Left forelimb (tissue), 1 donor: Measurements from ENCODE around the gene BMPER.

Source experiments
- DNase-seq: peaks from one replicate; pipeline ENCODE4 v3.0.0-alpha.2; 2018; ENCODE audit warnings: low spot score

The BMPER gene

DNA sequence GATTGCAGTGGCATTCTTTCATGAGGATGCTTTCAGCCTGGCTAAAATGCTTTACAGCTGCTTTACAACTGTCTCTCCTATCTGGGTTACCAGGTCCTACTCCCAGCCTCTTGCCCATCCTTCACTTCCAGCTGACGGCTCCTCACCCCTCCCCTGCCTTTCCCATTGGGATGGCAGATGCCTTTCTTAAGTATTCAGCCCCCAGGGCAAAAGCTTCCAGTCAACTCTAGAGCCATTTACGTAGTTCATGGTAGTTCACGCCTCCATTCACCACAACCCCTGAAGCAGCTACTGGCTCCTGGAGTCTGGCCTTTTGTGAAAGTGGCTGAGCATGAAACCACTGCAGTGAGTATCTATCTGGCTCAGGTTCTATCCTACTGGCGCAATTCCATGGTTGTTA is 17.2 kb upstream of the BMPER start:
- DNase-seq: no peak

DNA sequence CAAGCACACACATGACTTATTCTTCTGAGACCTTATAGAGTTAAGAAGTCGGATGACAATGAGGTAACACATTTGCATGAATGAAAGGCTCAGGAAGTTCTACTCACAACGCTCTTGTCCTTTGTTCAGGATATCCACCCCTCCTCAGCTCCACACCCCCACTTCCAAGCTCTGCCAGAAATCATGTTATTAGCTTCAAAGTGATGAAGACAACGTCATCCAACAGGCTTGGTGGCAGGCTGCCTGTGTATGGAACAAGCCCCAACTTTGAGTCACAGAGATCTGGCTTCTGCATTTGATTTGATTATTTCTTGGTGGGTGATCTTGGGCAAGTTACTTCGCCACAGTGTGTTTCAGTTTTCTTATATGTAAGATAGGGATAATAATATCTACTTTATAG is 12.4 kb upstream of the BMPER start:
- no peak for DNase-seq

DNA sequence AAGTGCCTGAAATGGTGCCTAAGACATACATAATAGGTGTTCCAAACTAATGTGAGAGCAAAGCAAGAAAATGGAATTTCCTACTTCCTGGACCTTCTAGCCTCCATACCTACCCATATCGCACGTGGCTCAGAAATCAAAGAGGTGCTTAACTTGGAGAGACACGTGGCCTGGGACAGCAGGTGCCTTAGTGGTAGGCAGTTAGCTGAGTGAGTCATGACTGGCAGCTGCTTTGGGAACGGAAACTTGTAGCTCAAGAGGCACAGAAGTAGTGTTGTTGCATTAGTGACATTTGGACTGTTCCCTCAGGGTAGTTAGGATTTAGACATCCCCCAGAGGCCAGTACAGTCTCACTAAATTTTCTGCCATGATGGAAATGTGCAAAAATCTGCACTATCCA is 12.0 kb upstream of the BMPER start:
- no peak for DNase-seq

DNA sequence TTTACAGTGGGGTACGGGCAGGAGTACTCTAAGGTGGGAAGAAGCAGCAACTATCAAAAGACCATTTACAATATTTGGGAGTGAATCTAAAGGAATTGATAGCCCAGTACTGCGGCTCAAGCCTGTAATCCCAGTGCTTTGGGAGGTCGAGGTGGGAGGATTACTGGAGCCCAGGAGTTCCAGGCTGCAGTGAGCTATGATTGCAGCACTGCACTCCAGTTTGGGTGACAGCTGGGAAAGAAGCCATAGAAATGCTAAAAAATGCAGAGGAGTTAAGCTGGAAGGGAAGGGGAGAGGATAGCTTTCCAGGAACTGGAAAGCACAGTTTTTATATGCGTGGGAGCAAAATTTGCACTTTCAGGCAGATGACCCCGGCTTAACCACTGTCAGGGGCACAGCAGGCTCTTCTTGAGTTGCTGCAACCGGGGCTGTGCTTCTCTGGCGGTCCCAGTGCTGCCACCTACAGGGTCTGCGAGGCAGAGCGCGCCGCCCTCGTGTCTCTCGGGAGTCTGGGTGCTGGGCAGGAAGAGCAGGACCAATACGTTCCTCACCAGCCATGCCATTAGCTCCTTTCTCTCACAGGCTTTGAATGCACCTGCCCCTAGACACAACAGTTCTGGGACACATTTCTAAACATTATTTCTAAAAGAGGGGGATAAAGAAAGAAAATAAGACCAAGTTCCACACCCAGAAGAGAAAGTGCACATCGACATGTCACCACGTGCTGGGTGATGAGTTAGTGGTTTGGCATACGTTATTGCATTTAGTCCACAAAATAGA is 10.1 kb upstream of the BMPER start:
- DNase-seq: peak; percentile 81

DNA sequence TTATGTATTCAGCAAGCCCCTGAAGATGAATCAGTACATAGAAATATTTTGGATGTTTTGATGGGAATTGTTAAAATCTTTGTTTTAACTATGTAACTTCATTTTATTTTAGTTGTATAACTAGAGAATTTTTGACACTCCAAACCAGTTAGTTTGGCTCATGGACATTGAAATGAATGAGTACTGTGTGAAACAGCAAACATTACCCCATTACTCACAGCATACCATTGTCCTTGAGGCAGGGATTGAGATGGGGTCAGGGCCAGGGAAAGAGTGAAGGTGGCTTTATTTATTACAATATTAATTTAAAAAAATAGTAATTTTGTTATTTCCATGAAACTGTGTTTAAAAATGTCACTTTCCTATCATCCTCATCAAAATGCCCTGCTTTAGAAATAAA is 4.8 kb upstream of the BMPER start:
- no peak for DNase-seq

DNA sequence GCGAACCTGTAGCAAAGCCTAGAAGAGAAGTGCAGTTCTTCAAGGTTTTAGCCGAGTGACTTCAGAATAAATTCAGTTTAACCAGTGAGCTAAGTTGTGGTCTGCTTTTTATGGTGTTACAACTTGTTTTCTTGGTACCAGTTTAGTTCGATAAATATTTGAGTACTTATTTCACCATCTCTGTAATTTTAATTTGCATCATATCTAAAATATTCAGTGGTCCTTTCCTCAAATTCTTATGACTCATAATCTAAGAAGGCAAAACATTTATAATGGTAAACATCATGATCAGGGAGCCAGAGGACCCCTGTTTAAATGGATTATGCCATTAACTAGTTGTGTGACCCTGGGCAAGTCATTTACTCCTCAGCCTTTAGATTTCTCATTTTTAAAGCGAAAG is 4.1 kb upstream of the BMPER start:
- DNase-seq: no peak

DNA sequence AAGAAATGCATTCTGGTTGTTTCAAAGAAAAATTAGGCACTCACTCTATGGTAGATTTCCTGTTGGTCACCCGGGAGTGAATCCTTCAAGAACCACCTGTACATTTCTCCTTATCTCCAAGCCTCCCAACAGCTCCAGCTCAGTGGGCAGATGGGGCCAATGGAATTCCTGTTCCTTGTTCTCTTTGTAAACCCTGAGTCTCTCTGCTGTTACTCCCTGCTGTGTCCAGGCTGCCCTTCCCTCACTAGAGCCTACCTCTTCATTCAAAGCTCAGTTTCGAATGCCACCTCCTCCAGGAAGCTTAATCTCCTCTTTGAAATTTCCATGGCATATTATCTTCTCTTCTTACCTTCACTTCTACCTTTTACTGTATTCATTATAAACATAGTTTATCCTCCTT is 3.5 kb upstream of the BMPER start:
- no peak for DNase-seq

DNA sequence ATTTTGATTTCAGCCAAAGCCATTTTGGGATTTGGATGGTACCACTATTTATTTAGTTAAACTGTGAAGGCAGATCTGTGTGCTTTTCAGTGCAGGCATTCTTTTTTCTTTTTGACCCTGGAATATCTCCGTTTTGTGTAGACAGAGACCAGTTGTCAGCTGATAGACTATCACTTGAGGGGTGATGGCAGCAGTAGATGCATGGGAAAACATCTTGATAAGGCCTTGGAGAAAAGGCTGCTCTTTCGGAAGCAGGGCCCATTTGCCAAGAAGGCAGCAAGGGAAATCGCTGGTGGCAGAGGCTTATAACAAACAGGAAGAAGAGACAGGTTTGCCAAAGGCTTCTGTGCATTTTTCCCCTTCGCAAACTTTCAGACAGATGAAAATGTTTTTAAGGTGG is 2.6 kb upstream of the BMPER start:
- no peak for DNase-seq

DNA sequence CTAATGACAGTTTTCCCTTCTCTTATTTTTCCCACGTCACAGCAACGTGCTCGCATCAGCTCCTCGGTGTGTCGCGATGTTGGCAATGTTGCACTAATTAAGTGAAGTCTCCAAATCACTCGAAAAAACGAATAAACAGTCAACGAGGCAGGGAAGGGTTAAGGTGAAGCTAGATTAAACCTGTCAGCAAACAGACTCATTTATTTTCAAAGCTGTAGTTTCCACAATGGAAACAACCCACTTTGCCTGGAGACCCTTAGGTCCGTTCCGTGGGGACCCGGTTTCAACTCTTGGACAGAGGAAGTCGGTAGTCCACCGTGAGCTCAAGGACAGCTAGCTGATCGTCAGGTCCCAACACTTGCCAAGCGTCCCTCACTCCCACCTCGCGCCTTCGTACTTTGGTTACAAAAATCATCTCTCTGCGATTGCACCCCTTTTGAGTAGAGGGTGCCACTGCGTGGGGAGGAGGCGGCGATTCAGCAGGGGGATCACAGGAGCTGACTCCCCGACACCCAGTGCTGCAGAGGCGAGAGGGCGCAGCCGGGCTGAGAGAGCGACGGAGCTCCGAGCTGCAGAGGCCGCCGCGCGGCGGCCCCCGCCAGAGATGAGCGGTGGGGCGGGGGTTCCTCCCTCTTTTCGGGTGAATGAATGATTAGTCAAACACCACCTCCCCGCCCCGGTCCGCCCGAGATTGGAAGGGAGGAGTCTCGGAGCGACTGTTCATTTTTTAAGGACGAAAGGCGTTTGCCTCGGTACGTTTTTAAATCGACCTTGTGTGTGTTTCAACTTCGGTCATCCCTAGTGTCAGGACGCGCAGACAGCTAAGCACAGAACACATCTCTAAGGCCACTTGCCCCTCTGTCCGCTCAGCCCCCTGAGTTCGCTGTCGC is 1.3 kb upstream of the BMPER start:
- DNase-seq: peak; percentile 80

DNA sequence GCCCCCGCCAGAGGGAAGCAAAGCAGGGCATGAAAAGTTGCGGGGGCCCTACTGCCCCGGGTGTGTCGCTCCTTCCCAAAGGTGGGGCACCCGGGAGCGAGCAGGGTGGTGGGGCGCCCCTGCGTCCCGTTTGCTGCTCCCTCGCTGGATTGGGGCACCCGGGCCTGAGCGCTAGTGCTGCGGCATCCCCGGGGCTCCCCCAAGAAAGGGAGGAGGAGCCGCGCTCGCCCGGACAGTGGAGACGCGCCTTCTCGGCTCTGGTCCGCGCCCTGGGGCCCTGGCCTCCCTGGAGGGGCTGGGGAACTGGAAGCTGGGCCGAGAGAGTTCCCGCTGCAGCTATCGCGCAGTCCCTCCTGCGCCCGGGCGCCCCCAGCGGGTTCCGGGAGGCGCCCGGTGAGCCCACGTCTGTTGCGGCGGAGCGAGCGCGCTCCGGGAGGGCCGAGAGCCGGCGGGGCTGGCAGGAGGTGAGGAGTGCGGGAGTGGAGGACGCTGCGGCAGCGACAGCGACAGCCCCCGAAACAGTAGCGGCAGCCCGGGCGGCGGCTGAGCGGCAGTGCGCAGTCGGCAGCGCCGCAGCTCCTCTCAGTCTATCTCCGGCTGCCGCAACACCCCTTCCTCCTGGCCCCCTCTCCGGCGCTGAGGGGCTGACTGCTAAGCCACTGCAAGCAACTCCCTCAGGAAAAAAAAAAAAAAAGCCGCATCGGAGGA is 504 bp upstream of the BMPER start:
- DNase-seq: no peak

DNA sequence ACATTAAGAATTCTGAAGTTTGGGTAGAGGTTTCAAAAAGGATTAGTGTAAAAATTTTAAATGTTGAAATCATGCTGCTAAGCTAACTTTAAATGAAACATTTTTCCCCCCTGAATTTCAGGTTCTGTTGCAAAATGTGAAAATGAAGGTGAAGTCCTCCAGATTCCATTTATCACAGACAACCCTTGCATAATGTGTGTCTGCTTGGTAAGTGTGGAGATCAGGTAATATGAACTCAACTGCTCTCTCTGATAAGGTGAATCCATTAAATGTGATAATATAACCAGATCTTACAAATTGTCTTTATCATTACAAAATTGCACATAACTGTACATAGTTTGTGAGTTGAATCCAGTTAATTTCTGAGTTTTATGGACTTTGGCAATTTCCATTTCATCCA is 1.4 kb downstream of the BMPER start:
- no peak for DNase-seq

DNA sequence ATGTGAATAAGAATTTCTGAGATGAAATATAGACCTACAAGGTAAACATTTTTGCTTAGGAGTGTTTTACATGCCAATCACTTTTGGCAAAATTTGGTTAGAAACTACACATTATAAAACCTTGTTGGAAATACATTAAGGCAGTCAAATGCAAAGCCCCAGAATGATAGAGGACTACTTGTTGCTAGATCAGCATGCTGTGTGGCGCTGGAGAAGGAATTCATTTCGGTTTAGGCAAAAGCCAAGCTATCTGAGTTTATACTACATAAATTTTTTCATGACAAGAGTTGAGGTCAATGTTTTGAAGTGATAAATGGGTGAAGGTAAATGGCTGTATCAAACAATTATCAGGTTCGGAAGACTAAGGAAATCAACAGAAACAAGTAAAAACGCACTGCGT is 2.3 kb downstream of the BMPER start:
- DNase-seq: no peak

DNA sequence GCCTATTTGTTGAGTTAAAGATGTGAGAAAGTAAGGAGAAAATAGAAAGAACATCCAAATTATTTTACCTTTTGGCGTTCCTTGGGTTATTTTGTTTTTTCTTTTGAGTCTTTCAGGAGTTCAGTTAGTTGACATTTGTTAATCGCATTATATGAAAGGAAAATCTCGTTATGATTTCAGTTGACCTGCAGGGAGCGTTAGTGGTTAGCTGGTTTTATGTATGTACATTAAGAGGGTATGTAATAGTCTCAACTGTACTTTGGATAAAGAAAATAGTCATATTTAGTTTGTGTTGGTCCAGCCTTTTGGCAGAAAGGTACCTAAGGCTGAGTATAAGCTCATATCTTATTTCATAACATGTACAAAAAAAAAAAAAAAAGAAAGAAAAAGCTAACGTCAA is 4.0 kb downstream of the BMPER start:
- no peak for DNase-seq

DNA sequence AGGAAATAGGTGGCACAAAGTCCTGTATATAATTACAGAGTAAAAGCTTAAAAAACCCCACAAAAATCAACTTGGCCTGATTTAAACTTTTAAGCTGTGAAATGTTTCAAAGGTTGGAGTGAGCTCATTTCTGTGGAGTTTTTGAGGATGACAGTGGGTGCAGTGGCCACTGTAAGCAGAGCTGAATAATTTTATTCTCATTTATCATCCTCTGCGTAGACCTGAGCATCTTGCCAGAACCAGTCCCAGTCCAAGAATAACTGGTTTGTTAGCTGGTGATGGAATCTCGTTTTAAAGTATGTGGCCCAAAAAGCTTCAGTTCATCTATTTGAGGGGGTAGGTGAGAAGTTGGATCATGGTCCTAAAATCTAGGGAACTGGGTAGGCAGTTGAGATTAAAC is 4.4 kb downstream of the BMPER start:
- DNase-seq: no peak

DNA sequence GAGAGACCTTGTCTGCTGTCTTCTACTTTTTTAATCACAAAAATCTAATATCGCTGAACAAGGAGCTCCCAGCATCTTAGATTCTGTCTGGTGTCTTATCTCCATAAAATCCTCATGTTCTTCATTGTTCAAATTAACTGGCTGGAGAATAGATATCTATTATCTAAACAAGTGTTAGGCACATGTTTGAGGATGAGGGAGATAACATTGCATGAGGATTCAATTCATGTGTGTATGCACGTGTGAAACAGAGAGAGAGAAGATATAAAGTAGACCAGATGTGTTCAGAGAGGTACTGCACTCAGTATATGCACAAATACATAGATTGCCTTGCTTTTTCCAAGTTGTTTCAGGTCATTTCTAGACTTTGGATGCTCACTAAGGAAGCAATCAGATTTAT is 5.4 kb downstream of the BMPER start:
- DNase-seq: no peak

DNA sequence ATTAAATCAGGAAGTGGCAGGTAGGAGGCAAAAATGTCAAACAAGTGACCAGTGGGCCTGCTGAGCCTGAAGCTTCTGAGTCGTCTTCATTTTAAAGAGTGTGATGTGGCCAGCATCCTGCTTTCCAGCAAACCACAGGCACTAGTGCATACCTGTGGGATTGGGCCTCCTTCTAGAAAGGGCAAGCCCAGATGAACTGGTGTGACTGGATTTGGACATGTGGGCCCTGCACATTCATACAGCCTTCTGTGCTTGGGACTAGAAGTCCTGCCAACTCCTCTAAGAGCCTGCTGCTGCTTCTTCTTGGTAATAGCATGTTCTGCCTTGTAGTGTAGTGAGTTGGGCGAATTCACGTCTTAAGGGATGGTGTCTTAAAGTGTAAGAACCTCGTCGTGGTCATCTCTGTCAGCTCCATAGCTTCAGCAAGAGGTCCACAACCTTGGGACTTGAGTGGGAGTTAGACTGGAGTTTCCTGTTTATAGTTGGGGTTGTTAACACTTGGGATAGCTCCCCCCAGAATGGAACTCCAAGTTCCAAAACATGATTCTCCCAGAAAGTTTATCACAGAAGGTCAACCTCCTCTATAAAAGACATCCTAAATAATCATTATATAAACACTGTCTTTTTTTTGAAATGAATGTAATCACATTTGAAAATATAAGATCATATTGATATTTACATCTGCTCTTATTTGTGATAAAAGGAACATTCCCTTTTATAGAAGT is 11.2 kb downstream of the BMPER start:
- DNase-seq: no peak

DNA sequence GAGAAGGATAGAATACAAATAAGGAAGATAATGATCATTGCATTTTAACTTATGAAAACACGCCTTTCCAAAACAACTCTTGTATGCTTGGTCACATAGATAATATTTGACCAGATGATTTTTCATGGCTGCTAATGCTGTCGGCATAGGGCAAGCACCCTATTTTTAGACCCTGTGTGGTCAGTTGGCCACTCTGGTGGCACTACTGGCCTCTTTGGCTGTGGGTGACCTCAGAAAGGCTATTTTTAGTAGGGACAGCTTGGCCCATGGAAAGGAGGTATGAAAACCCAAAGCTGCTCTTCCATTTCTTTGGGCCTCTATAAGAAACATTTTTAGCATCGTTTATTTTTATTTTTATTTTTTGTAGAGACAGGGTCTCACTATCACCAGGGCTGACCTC is 12.3 kb downstream of the BMPER start:
- DNase-seq: no peak

DNA sequence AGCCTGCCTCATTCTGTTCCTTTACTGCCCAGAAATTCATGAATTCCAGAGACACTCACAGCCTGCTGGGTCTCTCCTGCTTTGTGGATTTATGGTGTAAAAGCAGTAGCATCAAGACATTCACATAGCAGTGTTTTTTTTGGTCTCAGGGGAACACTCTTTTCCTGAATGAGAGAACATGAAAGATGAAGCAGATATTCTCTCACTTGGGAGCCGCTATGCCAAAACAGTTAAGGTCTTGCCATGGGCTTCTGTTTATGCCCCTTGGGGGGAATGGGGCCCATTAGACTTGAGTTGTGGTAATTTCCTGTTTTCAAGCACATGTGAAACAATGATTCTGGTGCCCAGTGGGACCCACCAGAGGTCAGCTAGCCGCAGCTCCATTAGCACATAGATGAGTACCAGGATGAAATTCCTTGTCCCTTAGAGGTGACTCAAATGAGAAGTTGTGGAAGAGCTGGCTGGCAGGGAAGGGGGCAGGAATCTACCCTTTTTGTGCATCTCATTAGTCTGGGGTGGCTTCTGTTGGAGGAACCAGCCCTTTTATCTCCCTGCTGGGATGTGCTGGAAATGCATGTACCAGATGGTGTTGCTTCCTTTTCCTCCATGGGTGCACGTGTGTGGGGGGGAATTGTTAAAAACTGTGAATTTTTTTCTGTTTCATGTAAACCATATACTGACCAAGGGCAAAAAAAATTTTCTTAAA is 13.3 kb downstream of the BMPER start:
- DNase-seq: no peak

DNA sequence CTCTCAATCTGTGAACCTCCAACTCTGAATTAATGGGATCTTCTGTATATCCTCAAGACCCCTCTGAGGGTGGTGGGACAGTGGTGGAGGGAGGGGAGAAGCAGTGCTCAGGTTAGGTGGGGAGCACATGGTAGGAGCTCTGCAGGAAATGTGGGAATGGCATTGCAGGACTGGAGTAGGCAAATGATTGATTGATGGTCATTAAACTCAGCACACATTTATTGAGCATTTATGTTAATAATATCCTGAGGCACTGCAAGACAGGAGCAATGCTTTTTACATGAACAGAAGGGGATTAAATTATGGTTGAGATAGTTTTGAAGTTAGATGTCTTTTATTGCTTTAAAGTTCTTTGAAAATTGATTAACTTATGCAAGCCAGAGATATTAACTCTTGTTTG is 14.1 kb downstream of the BMPER start:
- no peak for DNase-seq

DNA sequence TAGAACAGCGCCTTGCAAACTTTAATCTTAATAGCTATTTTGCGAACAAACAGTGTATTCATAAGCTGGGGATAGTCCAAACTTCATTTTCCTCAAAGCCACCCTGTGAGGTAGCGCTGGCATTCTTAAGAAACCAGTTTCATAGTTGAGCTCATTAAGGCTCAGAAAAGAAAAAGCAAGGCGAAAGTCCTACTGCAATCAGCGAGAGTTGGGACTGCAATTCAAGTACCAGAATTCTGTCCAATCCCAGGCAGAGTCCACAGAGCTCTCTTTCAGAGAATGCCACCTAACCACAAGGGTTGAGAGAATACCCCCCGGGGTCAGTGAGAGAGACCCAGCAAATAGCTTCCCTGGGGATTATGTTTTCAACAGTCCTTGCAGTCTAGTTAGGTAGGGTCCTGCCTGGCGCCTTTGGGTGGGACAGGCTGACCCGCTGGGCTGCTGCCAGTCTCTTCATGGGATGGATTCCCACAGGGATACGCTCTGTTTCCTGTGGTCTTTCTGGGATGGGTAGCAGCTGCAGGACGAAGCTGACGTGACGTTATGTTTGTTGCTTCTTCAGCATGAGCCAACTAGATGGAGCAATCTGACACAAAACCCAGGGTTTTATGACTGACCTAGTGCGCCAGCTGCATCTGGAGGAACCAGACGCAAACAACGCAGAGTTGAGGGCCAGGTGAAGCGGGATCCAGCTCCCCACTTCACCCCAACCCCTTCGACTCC is 16.0 kb downstream of the BMPER start:
- no peak for DNase-seq

DNA sequence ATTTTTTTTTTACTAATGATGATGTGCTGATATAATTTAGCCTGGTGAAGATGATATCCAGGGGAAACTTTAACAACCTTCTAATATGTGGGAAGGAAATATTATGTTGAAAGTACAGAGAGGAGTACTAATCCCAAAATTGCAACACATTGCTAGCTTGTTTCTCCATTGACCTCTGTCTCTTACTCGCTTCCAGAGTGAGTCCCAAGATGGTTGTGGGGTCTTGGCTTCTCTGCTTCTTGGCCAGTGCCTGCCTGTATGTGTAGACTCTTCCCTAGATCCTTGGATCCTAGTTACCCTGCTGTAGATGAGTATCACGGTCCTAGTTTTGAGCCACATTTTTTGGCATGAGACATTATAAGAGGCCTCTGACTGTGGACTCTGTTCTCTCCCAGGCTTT is 17.5 kb downstream of the BMPER start:
- DNase-seq: no peak
